ENCODE measurements around the gene NAA38. TPM values are rescaled to one million over a fixed set of nuclear protein-coding genes. Genes with fewer than 3 reads are reported as not detected.

NAA38 gene
- total RNA-seq, 1 donor from 2014 or later: 105 TPM

- intact Hi-C loops (cut with DNase I): loop anchor here (2.0 to 10.0 kb wide), 5 partner anchors 13 to 614 kb away; partner anchors contain the start of genes CD68, CNTROB, GABARAP and PER1
- no peak for DNase-seq (ENCODE audit: missing footprints)
- no peak for ATAC-seq
Measured at GRCh38 chr17:7856011-7856810, 1.1 kb downstream of the NAA38 start.

- no peak for DNase-seq (ENCODE audit: missing footprints)
- intact Hi-C loops (cut with DNase I): loop anchor here (2.0 to 10.0 kb wide), 5 partner anchors 13 to 613 kb away; partner anchors contain the start of genes CD68, CNTROB, GABARAP and PER1
- ATAC-seq: no peak
Measured at GRCh38 chr17:7855660-7856010, 1.7 kb downstream of the NAA38 start.

- intact Hi-C loops (cut with DNase I): loop anchor here (5.0 to 10.0 kb wide), 4 partner anchors 77 to 613 kb away; partner anchors contain the start of genes CD68, CNTROB, GABARAP and PER1
- ATAC-seq: no peak
- no peak for DNase-seq (ENCODE audit: missing footprints)
Measured at GRCh38 chr17:7854851-7855659, 2.3 kb downstream of the NAA38 start, which contains the start of gene TMEM88. TMEM88 (plus strand) TSS chr17:7855066; CDS start chr17:7855075, 9 bp downstream.

GRCh38 chr17:7854078-7854777 is 3.1 kb downstream of the NAA38 start:
- DNase-seq (ENCODE audit: missing footprints) (no peak), ATAC-seq (no peak)
- intact Hi-C loops (cut with DNase I): loop anchor here (10.0 kb wide), 2 partner anchors 279 to 301 kb away; partner anchors contain the start of genes CD68 and PER1

- DNase-seq (ENCODE audit: missing footprints) (no peak), ATAC-seq (no peak)
- intact Hi-C loops (cut with DNase I): loop anchor here (2.0 to 10.0 kb wide), 3 partner anchors 111 to 301 kb away; partner anchors contain the start of genes CD68 and PER1
Measured at GRCh38 chr17:7853691-7854038, 3.7 kb downstream of the NAA38 start.

GRCh38 chr17:7852919-7853690 is 4.3 kb downstream of the NAA38 start:
- no peak for DNase-seq (ENCODE audit: missing footprints)
- ATAC-seq: no peak
- intact Hi-C loops (cut with DNase I): loop anchor here (2.0 to 10.0 kb wide), 3 partner anchors 110 to 302 kb away; partner anchors contain the start of genes CD68 and PER1

GRCh38 chr17:7852262-7852670 is 5.1 kb downstream of the NAA38 start:
- DNase-seq (ENCODE audit: missing footprints) (no peak), ATAC-seq (no peak)
- intact Hi-C loops (cut with DNase I): loop anchor here (2.0 to 10.0 kb wide), 3 partner anchors 109 to 303 kb away; partner anchors contain the start of genes CD68 and PER1

GRCh38 chr17:7851438-7852261 is 5.7 kb downstream of the NAA38 start:
- DNase-seq (ENCODE audit: missing footprints) (peak; percentile 93), ATAC-seq (peak; percentile 73)
- intact Hi-C loops (cut with DNase I): loop anchor here (1.0 to 10.0 kb wide), 5 partner anchors 15 to 303 kb away; partner anchors contain the start of genes CD68 and PER1

GRCh38 chr17:7850701-7851437 is 6.5 kb downstream of the NAA38 start:
- intact Hi-C loops (cut with DNase I): loop anchor here (1.0 to 10.0 kb wide), 4 partner anchors 14 to 304 kb away; partner anchors contain the start of genes CD68 and PER1
- ATAC-seq (no peak), DNase-seq (ENCODE audit: missing footprints) (no peak)

- no peak for ATAC-seq
- DNase-seq (ENCODE audit: missing footprints): no peak
- intact Hi-C loops (cut with DNase I): loop anchor here (2.0 to 10.0 kb wide), 4 partner anchors 13 to 365 kb away; partner anchors contain the start of genes CD68, PER1, POLR2A and SLC35G6
Measured at GRCh38 chr17:7849751-7850504, 7.4 kb downstream of the NAA38 start.

- no peak for DNase-seq (ENCODE audit: missing footprints)
- intact Hi-C loops (cut with DNase I): loop anchor here (10.0 kb wide), 1 partner anchor 364 kb away; the partner anchor contains the start of genes POLR2A and SLC35G6
- ATAC-seq: no peak
Measured at GRCh38 chr17:7849130-7849750, 8.1 kb downstream of the NAA38 start.

GRCh38 chr17:7848739-7849129 is 8.6 kb downstream of the NAA38 start:
- ATAC-seq: no peak
- DNase-seq (ENCODE audit: missing footprints): no peak
- intact Hi-C loops (cut with DNase I): loop anchor here (10.0 kb wide), 1 partner anchor 364 kb away; the partner anchor contains the start of genes POLR2A and SLC35G6

- intact Hi-C loops (cut with DNase I): loop anchor here (10.0 kb wide), 1 partner anchor 363 kb away; the partner anchor contains the start of genes POLR2A and SLC35G6
- ATAC-seq (no peak), DNase-seq (ENCODE audit: missing footprints) (no peak)
Measured at GRCh38 chr17:7848131-7848579, 9.2 kb downstream of the NAA38 start.

- ATAC-seq: no peak
- DNase-seq (ENCODE audit: missing footprints): no peak
Measured at GRCh38 chr17:7846765-7847661, 10.3 kb downstream of the NAA38 start.

More at GRCh38 chr17:7846765-7847661, 10.3 kb downstream of the NAA38 start:
- intact Hi-C loops (cut with DNase I): loop anchor here (10.0 kb wide), 1 partner anchor 362 kb away; the partner anchor contains the start of genes POLR2A and SLC35G6
